Measurements from ENCODE around the gene CASTOR1.

- TF ChIP-seq, protein P1, sequence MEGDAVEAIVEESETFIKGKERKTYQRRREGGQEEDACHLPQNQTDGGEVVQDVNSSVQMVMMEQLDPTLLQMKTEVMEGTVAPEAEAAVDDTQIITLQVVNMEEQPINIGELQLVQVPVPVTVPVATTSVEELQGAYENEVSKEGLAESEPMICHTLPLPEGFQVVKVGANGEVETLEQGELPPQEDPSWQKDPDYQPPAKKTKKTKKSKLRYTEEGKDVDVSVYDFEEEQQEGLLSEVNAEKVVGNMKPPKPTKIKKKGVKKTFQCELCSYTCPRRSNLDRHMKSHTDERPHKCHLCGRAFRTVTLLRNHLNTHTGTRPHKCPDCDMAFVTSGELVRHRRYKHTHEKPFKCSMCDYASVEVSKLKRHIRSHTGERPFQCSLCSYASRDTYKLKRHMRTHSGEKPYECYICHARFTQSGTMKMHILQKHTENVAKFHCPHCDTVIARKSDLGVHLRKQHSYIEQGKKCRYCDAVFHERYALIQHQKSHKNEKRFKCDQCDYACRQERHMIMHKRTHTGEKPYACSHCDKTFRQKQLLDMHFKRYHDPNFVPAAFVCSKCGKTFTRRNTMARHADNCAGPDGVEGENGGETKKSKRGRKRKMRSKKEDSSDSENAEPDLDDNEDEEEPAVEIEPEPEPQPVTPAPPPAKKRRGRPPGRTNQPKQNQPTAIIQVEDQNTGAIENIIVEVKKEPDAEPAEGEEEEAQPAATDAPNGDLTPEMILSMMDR (IDR thresholded peaks at IDR 0.05; ENCODE audit: low read depth, low read length), result no peak
- TF ChIP-seq EZH2phosphoT487 (IDR thresholded peaks at IDR 0.05; ENCODE audit: low read depth), result no peak
Observed at GRCh38 chr22:30286331-30286730, 3.0 kb downstream of the CASTOR1 start.
